H9 (cell line): Measurements from ENCODE around the gene CPT1B. TPM values are rescaled to one million over a fixed set of nuclear protein-coding genes. Genes with fewer than 3 reads are reported as not detected.

Experiments
- DNase-seq: peaks from one replicate; pipeline ENCODE4 v3.0.0-alpha.2; 2017
- H2AFZ ChIP-seq: one replicate; pipeline ENCODE4 v1.6.1; 2013; ENCODE audit warnings: mild to moderate bottlenecking, low read length, control low read depth, moderate library complexity
- H2AK5ac ChIP-seq: 2 replicates; pipeline ENCODE4 v1.6.1; 2013; ENCODE audit warnings: low read length, control low read depth, mixed read lengths; ENCODE audit not compliant: insufficient read length
- H2BK120ac ChIP-seq: one replicate; pipeline ENCODE4 v1.6.1; 2013; ENCODE audit warnings: low read depth, mild to moderate bottlenecking, low read length, control low read depth, inconsistent platforms; ENCODE audit not compliant: poor library complexity, severe bottlenecking
- H2BK12ac ChIP-seq: 2 replicates; pipeline ENCODE4 v1.6.1; 2013; ENCODE audit warnings: low read length, control low read depth, mixed read lengths, low read depth; ENCODE audit not compliant: insufficient read length
- H2BK15ac ChIP-seq: 2 replicates; pipeline ENCODE4 v1.6.1; 2013; ENCODE audit warnings: low read depth, low read length, control low read depth
- H2BK20ac ChIP-seq: one replicate; pipeline ENCODE4 v1.6.1; 2013; ENCODE audit warnings: low read depth, mild to moderate bottlenecking, low read length, control low read depth, inconsistent platforms; ENCODE audit not compliant: poor library complexity, severe bottlenecking
- H2BK5ac ChIP-seq: 2 replicates; pipeline ENCODE4 v1.6.1; 2013; ENCODE audit warnings: low read length, control low read depth, mixed read lengths; ENCODE audit not compliant: insufficient read length
- H3K14ac ChIP-seq: 2 replicates; pipeline ENCODE4 v1.6.1; 2013; ENCODE audit warnings: low read length, control low read depth; ENCODE audit not compliant: insufficient read depth
- H3K18ac ChIP-seq: 2 replicates; pipeline ENCODE4 v1.6.1; 2013; ENCODE audit warnings: low read depth, mild to moderate bottlenecking, mixed read lengths, low read length, control low read depth; ENCODE audit not compliant: insufficient read length
- H3K23ac ChIP-seq: 2 replicates; pipeline ENCODE4 v1.6.1; 2013; ENCODE audit warnings: low read length, control low read depth, mixed read lengths, low read depth; ENCODE audit not compliant: insufficient read length
- H3K23me2 ChIP-seq: 2 replicates; pipeline ENCODE4 v1.6.1; 2013; ENCODE audit warnings: low read depth, mild to moderate bottlenecking, mixed read lengths, low read length, control low read depth; ENCODE audit not compliant: insufficient read length, poor library complexity, severe bottlenecking
- H3K27ac ChIP-seq: 2 replicates; pipeline ENCODE4 v1.5.1; 2013; ENCODE audit warnings: low read length, control low read depth, mixed read lengths, low read depth; ENCODE audit not compliant: insufficient read length
- H3K27me3 ChIP-seq: 2 replicates; pipeline ENCODE4 v1.6.1; 2013; ENCODE audit warnings: low read length, control low read depth, inconsistent platforms; ENCODE audit not compliant: insufficient read depth
- H3K4ac ChIP-seq: 2 replicates; pipeline ENCODE4 v1.6.1; 2013; ENCODE audit warnings: low read depth, mild to moderate bottlenecking, control low read depth, inconsistent platforms, low read length, moderate library complexity
- H3K4me1 ChIP-seq: 2 replicates; pipeline ENCODE4 v1.6.1; 2013; ENCODE audit warnings: low read length, control low read depth, inconsistent platforms; ENCODE audit not compliant: insufficient read depth
- H3K4me2 ChIP-seq: 2 replicates; pipeline ENCODE4 v1.6.1; 2013; ENCODE audit warnings: low read length, control low read depth, mixed read lengths; ENCODE audit not compliant: insufficient read length, insufficient read depth
- H3K56ac ChIP-seq: 2 replicates; pipeline ENCODE4 v1.6.1; 2013; ENCODE audit warnings: low read depth, mild to moderate bottlenecking, mixed read lengths, low read length, control low read depth; ENCODE audit not compliant: insufficient read length
- H3K79me1 ChIP-seq: 2 replicates; pipeline ENCODE4 v1.6.1; 2013; ENCODE audit warnings: low read depth, mild to moderate bottlenecking, moderate library complexity, low read length, control low read depth, inconsistent platforms; ENCODE audit not compliant: insufficient read depth, poor library complexity, severe bottlenecking
- H3K79me2 ChIP-seq: 2 replicates; pipeline ENCODE4 v1.6.1; 2013; ENCODE audit warnings: low read length, control low read depth, inconsistent platforms; ENCODE audit not compliant: insufficient read depth
- H3K9ac ChIP-seq: 2 replicates; pipeline ENCODE4 v1.6.1; 2013; ENCODE audit warnings: low read length, control low read depth, mixed read lengths; ENCODE audit not compliant: insufficient read length; ENCODE audit errors: extremely low read depth
- H3K9me3 ChIP-seq: one replicate; pipeline ENCODE4 v1.6.1; 2013; ENCODE audit warnings: low read depth, low read length, inconsistent platforms; ENCODE audit not compliant: control insufficient read depth
- H3T11ph ChIP-seq: one replicate; pipeline ENCODE4 v1.6.1; 2013; ENCODE audit warnings: mild to moderate bottlenecking, low read length, control low read depth, inconsistent platforms
- H4K20me1 ChIP-seq: one replicate; pipeline ENCODE4 v1.6.1; 2013; ENCODE audit not compliant: control insufficient read depth, insufficient read length, insufficient read depth
- H4K5ac ChIP-seq: 2 replicates; pipeline ENCODE4 v1.6.1; 2013; ENCODE audit warnings: low read depth, mild to moderate bottlenecking, mixed read lengths, low read length, control low read depth; ENCODE audit not compliant: insufficient read length
- H4K8ac ChIP-seq: replicated peaks from 2 replicates; pipeline ENCODE4 v1.6.1; 2013; ENCODE audit warnings: low read length, control low read depth, mixed read lengths, low read depth; ENCODE audit not compliant: insufficient read length
- H4K91ac ChIP-seq: 2 replicates; pipeline ENCODE4 v1.6.1; 2013; ENCODE audit warnings: low read depth, mild to moderate bottlenecking, moderate library complexity, mixed read lengths, low read length, control low read depth; ENCODE audit not compliant: insufficient read length
- H3K27ac Mint-ChIP-seq, 3 experiments: 2 replicates in 2 of 3; 3 replicates in 1 of 3; pipeline ENCODE4 v1.8.0; 2020 to 2021; ENCODE audit warnings: mixed read lengths in 3 of 3, mild to moderate bottlenecking in 1 of 3, moderate library complexity in 1 of 3
- H3K27me3 Mint-ChIP-seq: 2 replicates; pipeline ENCODE4 v1.8.0; 2021; ENCODE audit warnings: low read depth, mild to moderate bottlenecking, moderate library complexity, mixed read lengths
- H3K36me3 Mint-ChIP-seq, 3 experiments: 2 replicates in 2 of 3; 3 replicates in 1 of 3; pipeline ENCODE4 v1.8.0; 2020 to 2021; ENCODE audit warnings: low read depth in 3 of 3, mixed read lengths in 3 of 3; ENCODE audit not compliant: insufficient read depth in 1 of 3
- H3K4me1 Mint-ChIP-seq, 2 experiments: 2 replicates each; pipeline ENCODE4 v1.8.0; 2020; ENCODE audit warnings: mixed read lengths in 2 of 2
- H3K4me3 Mint-ChIP-seq, 2 experiments: 2 replicates in 1 of 2; 3 replicates in 1 of 2; pipeline ENCODE4 v1.8.0; 2020 to 2021; ENCODE audit warnings: mild to moderate bottlenecking in 2 of 2, mixed read lengths in 2 of 2, moderate library complexity in 1 of 2
- H3K9me3 Mint-ChIP-seq, 2 experiments: 2 replicates in 1 of 2; 3 replicates in 1 of 2; pipeline ENCODE4 v1.8.0; 2020; ENCODE audit warnings: mild to moderate bottlenecking in 2 of 2, mixed read lengths in 2 of 2, moderate library complexity in 1 of 2
- CTCF ChIP-seq: fragments of 200-600 bp; sonication (generic); conservative IDR thresholded peaks from 3 replicates; pipeline ENCODE4 v1.8.0; 2021; ENCODE audit warnings: antibody characterized with exemption, mild to moderate bottlenecking
- WGBS: extraction: QIAGEN DNeasy Blood & Tissue Kit; methylation state at CpG from one replicate; pipeline ENCODE4 v1.1.7; 2013; ENCODE audit warnings: missing lambda C conversion rate, low lambda C conversion rate, mixed read lengths; ENCODE audit not compliant: insufficient read length; ENCODE audit errors: extremely low coverage; 5-methylcytosine and 5-hydroxymethylcytosine counted together
- total RNA-seq: library from RNA; stranded (reverse); gene quantifications from 2 replicates; pipeline ENCODE4 v1.2.1, GENCODE V29; 2021

Gene CPT1B
- total RNA-seq, 1 experiment from 2014 or later, result 65.7 TPM

GRCh38 chr22:50537765-50538164 lies 40.5 kb downstream of the CPT1B start:
- no peak for DNase-seq
- Histone ChIP-seq H2BK15ac (no peak overlapping the region), H3T11ph (no peak overlapping the region), H4K91ac (no peak overlapping the region), H3K4me1 (no peaks in the 10 kb centered on the region), H3K4ac (no peak overlapping the region), H3K9ac (no peak overlapping the region), H2BK12ac (no peak overlapping the region), H4K5ac (no peak overlapping the region), H3K4me2 (no peak overlapping the region), H2BK20ac (no peak overlapping the region), H3K14ac (no peak overlapping the region), H3K18ac (no peak overlapping the region), H2AK5ac (no peak overlapping the region), H2BK120ac (no peak overlapping the region), H2AFZ (no peak overlapping the region), H3K56ac (no peak overlapping the region), H4K20me1 (no peaks in the 10 kb centered on the region), H3K79me2 (no peaks in the 10 kb centered on the region), H4K8ac (no peak overlapping the region), H3K27me3 (no peaks in the 10 kb centered on the region; the same call in 1 of the 2 replicates), H3K79me1 (no peaks in the 10 kb centered on the region), H3K23me2 (peaks cover 2% of the 10 kb centered on the region), H3K27ac (no peak overlapping the region), H3K9me3 (no peaks in the 10 kb centered on the region), H2BK5ac (no peak overlapping the region), H3K23ac (no peak overlapping the region)
- H3K36me3 Mint-ChIP-seq, result no peaks in the 10 kb centered on the region
- TF ChIP-seq CTCF, result no peak
- H3K4me3 Mint-ChIP-seq, result no peak overlapping the region; a peak in 1 of 5 replicates
- H3K9me3 Mint-ChIP-seq, result no peaks in the 10 kb centered on the region; a peak in 1 of 5 replicates
- no peak overlapping the region for H3K27ac Mint-ChIP-seq
- 100% methylated on average over 2 of the region's 13 CpGs for WGBS
- peaks cover 64% of the 10 kb centered on the region for H3K27me3 Mint-ChIP-seq
- peaks cover 6 to 9% of the 10 kb centered on the region in 2 experiments for H3K4me1 Mint-ChIP-seq
